Measurements from ENCODE around the gene FAM90A26. TPM values are rescaled to one million over a fixed set of nuclear protein-coding genes. Genes with fewer than 3 reads are reported as not detected.
"Not testable (repeated sequence)": the region's sequence is repeated elsewhere in the genome, so short reads cannot be mapped to it uniquely, and the experiment has no call there.

The FAM90A26 gene, protein sequence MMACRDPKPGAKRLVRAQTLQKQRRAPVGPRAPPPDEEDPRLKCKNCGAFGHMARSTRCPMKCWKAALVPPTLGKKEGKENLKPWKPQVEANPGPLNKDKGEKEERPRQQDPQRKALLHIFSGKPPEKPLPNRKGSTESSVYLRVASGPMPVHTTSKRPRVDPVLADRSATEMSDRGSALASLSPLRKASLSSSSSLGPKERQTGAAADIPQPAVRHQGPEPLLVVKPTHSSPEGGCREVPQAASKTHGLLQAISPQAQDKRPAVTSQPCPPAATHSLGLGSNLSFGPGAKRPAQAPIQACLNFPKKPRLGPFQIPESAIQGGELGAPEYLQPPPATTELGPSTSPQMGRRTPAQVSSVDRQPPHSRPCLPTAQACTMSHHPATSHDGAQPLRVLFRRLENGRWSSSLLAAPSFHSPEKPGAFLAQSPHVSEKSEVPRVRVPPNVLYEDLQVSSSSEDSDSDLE
- total RNA-seq (not detected), polyA plus RNA-seq (not detected)
- long read RNA-seq, donor 1, result 0 reads
- long read RNA-seq, donor 2, result 0 reads
- long read RNA-seq, donor 3, result 0 reads
- long read RNA-seq, donor 4, result 0 reads

DNA sequence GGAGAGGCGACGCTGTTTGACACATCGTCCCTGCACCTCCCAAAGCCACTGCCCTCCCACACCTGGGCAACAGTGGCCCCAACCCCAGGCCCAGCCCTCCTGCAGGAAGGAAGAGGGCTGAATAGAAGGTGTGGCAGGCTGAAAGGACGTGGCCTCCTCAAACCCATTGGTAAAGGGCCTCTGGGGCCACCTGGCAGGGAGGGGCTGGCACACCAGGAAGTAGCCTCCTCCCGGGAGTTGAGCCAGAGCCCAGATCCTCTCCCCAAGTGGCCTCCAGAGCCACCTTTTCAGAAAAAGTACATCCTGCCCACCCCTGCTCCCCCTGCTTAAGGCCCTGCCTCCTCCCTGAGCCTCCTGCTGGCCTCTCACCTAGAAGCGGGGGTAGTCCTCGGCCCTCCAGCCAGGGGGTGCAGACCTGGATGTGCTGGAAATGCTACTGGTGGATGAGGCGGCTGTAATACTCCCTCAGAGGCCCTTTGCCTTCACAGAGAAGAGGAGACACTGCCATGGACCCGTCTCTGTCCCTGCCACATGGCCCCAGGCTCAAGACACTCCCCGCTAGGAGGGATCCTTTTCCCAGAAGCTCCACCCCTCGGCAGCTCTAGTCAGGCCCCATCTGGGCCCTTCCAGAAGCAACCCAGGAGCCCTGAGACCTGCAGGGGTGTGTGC is at the start of gene FAM90A26:
TSS of gene FAM90A26 (plus strand) at position 619 of the 669 bp plus-strand sequence. CDS start 2,764 bp downstream, outside the sequence.
- intact Hi-C loops (cut with DNase I); H3K27me3 ChIP-seq (ENCODE audit: control insufficient read depth, insufficient read depth); H3K4me3 ChIP-seq (ENCODE audit: low read length); H3K4me1 ChIP-seq (ENCODE audit: control insufficient read depth, insufficient read depth, low read length); ATAC-seq; H3K9me3 ChIP-seq (ENCODE audit: control insufficient read depth, low read length); H3K27ac ChIP-seq (ENCODE audit: low read length); DNase-seq: not testable (repeated sequence)
- WGBS, result 76% methylated on average over 10 of the region's 11 CpGs

GRCh38 chr4:9122711-9123110 is 47.5 kb upstream of the FAM90A26 start:
- ATAC-seq; H3K4me1 ChIP-seq (ENCODE audit: control insufficient read depth, insufficient read depth, low read length); H3K9me3 ChIP-seq (ENCODE audit: control insufficient read depth, low read length); H3K27ac ChIP-seq (ENCODE audit: low read length); H3K27me3 ChIP-seq (ENCODE audit: control insufficient read depth, insufficient read depth); H3K4me3 ChIP-seq (ENCODE audit: low read length); intact Hi-C loops (cut with DNase I); DNase-seq: not testable (repeated sequence)
- 44% methylated on average over 8 of the region's 8 CpGs for WGBS

GRCh38 chr4:9123572-9124007 is 46.6 kb upstream of the FAM90A26 start:
- WGBS, result 2% methylated on average over 13 of the region's 13 CpGs
- peak in 1 of 2 donors; percentile 39 for ATAC-seq
- H3K27me3 ChIP-seq (ENCODE audit: control insufficient read depth, insufficient read depth); H3K9me3 ChIP-seq (ENCODE audit: control insufficient read depth, low read length); H3K4me3 ChIP-seq (ENCODE audit: low read length); intact Hi-C loops (cut with DNase I); H3K27ac ChIP-seq (ENCODE audit: low read length); H3K4me1 ChIP-seq (ENCODE audit: control insufficient read depth, insufficient read depth, low read length): not testable (repeated sequence)
- peak in 1 of 3 donors; percentile 56 for DNase-seq

- H3K9me3 ChIP-seq (ENCODE audit: control insufficient read depth, low read length); H3K4me1 ChIP-seq (ENCODE audit: control insufficient read depth, insufficient read depth, low read length); H3K27ac ChIP-seq (ENCODE audit: low read length); H3K27me3 ChIP-seq (ENCODE audit: control insufficient read depth, insufficient read depth); intact Hi-C loops (cut with DNase I); ATAC-seq; H3K4me3 ChIP-seq (ENCODE audit: low read length); DNase-seq: not testable (repeated sequence)
- WGBS, result 50% methylated on average over 3 of the region's 3 CpGs
These were observed 44.5 kb upstream of the FAM90A26 start for GRCh38 chr4:9125601-9126161.

GRCh38 chr4:9131420-9131819 is 38.8 kb upstream of the FAM90A26 start:
- H3K4me1 ChIP-seq (ENCODE audit: control insufficient read depth, insufficient read depth, low read length); DNase-seq; H3K9me3 ChIP-seq (ENCODE audit: control insufficient read depth, low read length); H3K27me3 ChIP-seq (ENCODE audit: control insufficient read depth, insufficient read depth); ATAC-seq; intact Hi-C loops (cut with DNase I); H3K4me3 ChIP-seq (ENCODE audit: low read length); H3K27ac ChIP-seq (ENCODE audit: low read length): not testable (repeated sequence)
- WGBS, result 53% methylated on average over 7 of the region's 7 CpGs

- H3K27me3 ChIP-seq (ENCODE audit: control insufficient read depth, insufficient read depth); H3K9me3 ChIP-seq (ENCODE audit: control insufficient read depth, low read length); DNase-seq; H3K27ac ChIP-seq (ENCODE audit: low read length); ATAC-seq; intact Hi-C loops (cut with DNase I); H3K4me1 ChIP-seq (ENCODE audit: control insufficient read depth, insufficient read depth, low read length); H3K4me3 ChIP-seq (ENCODE audit: low read length): not testable (repeated sequence)
- 98% methylated on average over 4 of the region's 4 CpGs for WGBS
These were observed 37.4 kb upstream of the FAM90A26 start for GRCh38 chr4:9132849-9133248.

- WGBS, result 85% methylated on average over 5 of the region's 5 CpGs
- H3K27me3 ChIP-seq (ENCODE audit: control insufficient read depth, insufficient read depth); DNase-seq; H3K4me3 ChIP-seq (ENCODE audit: low read length); ATAC-seq; H3K9me3 ChIP-seq (ENCODE audit: control insufficient read depth, low read length); H3K4me1 ChIP-seq (ENCODE audit: control insufficient read depth, insufficient read depth, low read length); intact Hi-C loops (cut with DNase I); H3K27ac ChIP-seq (ENCODE audit: low read length): not testable (repeated sequence)
These were observed 36.2 kb upstream of the FAM90A26 start for GRCh38 chr4:9134011-9134410.

DNA sequence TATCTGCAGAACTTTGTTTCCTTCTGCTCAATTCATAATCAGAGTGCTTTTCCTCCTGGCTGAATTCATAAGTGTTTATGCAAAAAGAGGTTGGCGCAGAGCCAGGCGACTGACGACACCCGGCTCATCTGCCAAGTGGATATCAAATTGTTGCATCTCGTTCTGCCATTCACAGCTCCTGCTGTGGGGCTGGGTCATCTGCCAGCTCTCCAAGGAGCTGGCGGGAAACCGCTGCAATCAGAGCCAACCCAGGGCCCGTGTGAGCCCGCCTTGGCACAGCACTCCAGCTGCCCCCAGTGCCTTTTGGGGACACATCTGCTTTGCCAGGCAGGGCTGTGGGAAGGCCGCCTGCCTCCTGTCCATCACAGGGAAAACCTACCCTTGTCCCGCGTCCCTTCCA is 35.7 kb upstream of the FAM90A26 start:
- H3K4me1 ChIP-seq (ENCODE audit: control insufficient read depth, insufficient read depth, low read length); H3K9me3 ChIP-seq (ENCODE audit: control insufficient read depth, low read length); H3K27me3 ChIP-seq (ENCODE audit: control insufficient read depth, insufficient read depth); H3K27ac ChIP-seq (ENCODE audit: low read length); H3K4me3 ChIP-seq (ENCODE audit: low read length); intact Hi-C loops (cut with DNase I); ATAC-seq: not testable (repeated sequence)
- peak; percentile 67 to 90 (median 85) for DNase-seq
- WGBS, result 19% methylated on average over 12 of the region's 12 CpGs

DNA sequence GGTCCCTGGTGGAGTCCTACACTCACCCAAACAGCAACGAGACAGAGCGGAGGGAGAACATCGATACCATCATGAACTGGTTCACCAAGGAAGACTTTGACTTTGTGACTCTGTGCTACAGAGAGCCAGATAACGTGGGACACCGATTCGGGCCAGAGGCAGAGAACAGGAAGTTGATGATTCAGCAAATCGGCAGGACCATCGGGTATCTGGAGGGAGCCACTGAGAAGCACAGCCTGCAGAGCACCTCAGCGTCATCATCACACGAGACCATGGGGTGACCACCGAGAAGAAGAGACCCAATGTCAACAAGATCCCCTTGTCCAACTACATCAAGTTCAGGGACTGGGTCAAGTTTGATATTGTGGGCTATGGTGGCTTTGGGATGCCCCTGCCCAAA is 29.2 kb upstream of the FAM90A26 start:
- intact Hi-C loops (cut with DNase I); ATAC-seq; H3K27me3 ChIP-seq (ENCODE audit: control insufficient read depth, insufficient read depth); H3K9me3 ChIP-seq (ENCODE audit: control insufficient read depth, low read length); H3K4me1 ChIP-seq (ENCODE audit: control insufficient read depth, insufficient read depth, low read length); DNase-seq; H3K4me3 ChIP-seq (ENCODE audit: low read length); H3K27ac ChIP-seq (ENCODE audit: low read length): not testable (repeated sequence)
- 92% methylated on average over 11 of the region's 11 CpGs for WGBS

DNA sequence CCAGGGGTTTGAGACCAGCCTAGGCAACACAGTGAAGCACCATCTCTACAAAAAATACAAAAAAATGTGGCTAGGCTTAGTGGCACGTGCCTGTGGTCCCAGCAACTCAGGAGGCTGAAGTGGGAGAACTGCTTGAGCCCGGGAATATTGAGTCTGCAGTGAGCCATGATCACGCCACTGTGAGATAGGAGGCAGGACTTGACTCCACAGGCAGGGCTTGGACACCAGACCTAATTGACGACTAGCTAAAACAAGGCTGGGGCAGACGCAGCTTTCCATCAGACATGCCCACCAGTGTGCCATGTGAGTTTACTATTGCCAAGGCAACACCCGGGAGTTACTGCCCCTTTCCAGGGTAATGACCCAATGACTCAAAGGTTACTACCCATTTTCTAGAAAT is 27.4 kb upstream of the FAM90A26 start:
- intact Hi-C loops (cut with DNase I); H3K27ac ChIP-seq (ENCODE audit: low read length); DNase-seq; H3K4me3 ChIP-seq (ENCODE audit: low read length); ATAC-seq; H3K4me1 ChIP-seq (ENCODE audit: control insufficient read depth, insufficient read depth, low read length); H3K27me3 ChIP-seq (ENCODE audit: control insufficient read depth, insufficient read depth); H3K9me3 ChIP-seq (ENCODE audit: control insufficient read depth, low read length): not testable (repeated sequence)
- 87% methylated on average over 6 of the region's 6 CpGs for WGBS

Measured in right cardiac atrium (tissue), 5 donors.